H1 (cell line): Measurements from ENCODE around the gene IQCK. TPM values are rescaled to one million over a fixed set of nuclear protein-coding genes. Genes with fewer than 3 reads are reported as not detected.

Experiments used
- BCL11A ChIP-seq, 2 experiments: IDR thresholded peaks; one replicate each; pipeline ENCODE4 v1.6.1; 2011; ENCODE audit warnings: low read depth in 2 of 2, low read length in 2 of 2, mild to moderate bottlenecking in 2 of 2
- CEBPB ChIP-seq: IDR thresholded peaks from 2 replicates; pipeline ENCODE4 v1.6.1; 2012; ENCODE audit warnings: low read depth, low read length
- CHD7 ChIP-seq: fragments of 300-600 bp; sonication (generic); IDR thresholded peaks from 2 replicates; pipeline ENCODE4 v1.7.1; 2012; ENCODE audit warnings: low read length, moderate library complexity, mild to moderate bottlenecking, inconsistent platforms; ENCODE audit not compliant: insufficient replicate concordance
- CREB1 ChIP-seq: IDR thresholded peaks from 2 replicates; pipeline ENCODE4 v1.6.1; 2012; ENCODE audit warnings: inconsistent platforms
- KDM1A ChIP-seq: fragments of 200-600, 300-600 bp; sonication (generic); IDR thresholded peaks from 2 replicates; pipeline ENCODE4 v1.7.1; 2016; ENCODE audit warnings: mild to moderate bottlenecking, low read length, borderline replicate concordance
- MAFK ChIP-seq: IDR thresholded peaks from 2 replicates; pipeline ENCODE4 v1.6.1; 2012; ENCODE audit warnings: low read depth, mild to moderate bottlenecking, improper control_type of control experiment, low read length
- NANOG ChIP-seq: IDR thresholded peaks from 2 replicates; pipeline ENCODE4 v1.6.1; 2011; ENCODE audit warnings: low read length, low read depth, mild to moderate bottlenecking, inconsistent platforms; ENCODE audit not compliant: insufficient read depth, poor library complexity, severe bottlenecking
- POU5F1 ChIP-seq: IDR thresholded peaks from 2 replicates; pipeline ENCODE4 v1.6.1; 2011; ENCODE audit warnings: low read depth, mild to moderate bottlenecking, low read length, moderate library complexity
- RBBP5 ChIP-seq: IDR thresholded peaks from 2 replicates; pipeline ENCODE4 v1.7.1; 2012; ENCODE audit warnings: low read depth, mild to moderate bottlenecking, inconsistent platforms, low read length, moderate library complexity, borderline replicate concordance
- SIN3A ChIP-seq, 2 experiments: IDR thresholded peaks in 1 of 2; conservative IDR thresholded peaks in 1 of 2; 2 replicates each; pipeline ENCODE4 v1.6.1; 2011 to 2012; ENCODE audit warnings: low read length in 2 of 2, improper control_type of control experiment in 1 of 2, low read depth in 1 of 2, mild to moderate bottlenecking in 1 of 2
- polyA plus RNA-seq, 7 experiments: library from polyadenylated mRNA; depleted of rRNA in 3 of 7; stranded (reverse) in 5 of 7; unstranded in 2 of 7; fragments of >200 nt in 5 of 7; fragments of 200-250 nt in 2 of 7; gene quantifications; 1 replicate in 5 of 7; 2 replicates in 1 of 7; 4 replicates in 1 of 7; pipeline versions ENCODE4 v1.2.1 to v1.2.3, GENCODE V29; 2011 to 2013; ENCODE audit warnings: missing spikeins in 2 of 7, mixed read lengths in 2 of 7
- total RNA-seq: library from RNA; stranded (reverse); fragmentation: NEBNext Ultra II Directional; extraction: Animal tissue kit (Norgen Biotek cat#: 25700); gene quantifications from 2 replicates; pipeline ENCODE4 v1.2.1, GENCODE V29; 2021

The IQCK gene
- total and polyA plus RNA-seq, 2 of the 8 experiments (the other 6 are each of a cell fraction or from before 2014, with no cell fraction given) = 6.2 to 9.3 TPM

- TF ChIP-seq CHD7 = no peak
- no peak for TF ChIP-seq NANOG
- no peak for TF ChIP-seq CEBPB
- no peak for TF ChIP-seq SIN3A (conservative IDR thresholded peaks at IDR 0.05 in 1 of 2, IDR thresholded peaks at IDR 0.05 in 1 of 2; ENCODE audit: low read depth in 1 of 2, low read length in 2 of 2)
- TF ChIP-seq RBBP5 = no peak
- no peak for TF ChIP-seq CREB1
- no peak for TF ChIP-seq KDM1A
- no peak for TF ChIP-seq POU5F1
- no peak for TF ChIP-seq MAFK
- TF ChIP-seq BCL11A (IDR thresholded peaks at IDR 0.05; ENCODE audit: low read depth in 2 of 2, low read length in 2 of 2) = no peak
These were observed 53.0 kb downstream of the IQCK start (continued) for GRCh38 chr16:19771040-19771439.
